OCI-LY7 (cell line): ENCODE data around the gene SH3BP1.

Experiments used
- EZH2phosphoT487 ChIP-seq: fragments of 200-600 bp; sonication (generic); IDR thresholded peaks from 2 replicates; pipeline ENCODE4 v1.6.1; 2018; ENCODE audit warnings: low read depth, borderline replicate concordance, mild to moderate bottlenecking, mixed run types, antibody characterized with exemption, low read length, moderate library complexity, mixed read lengths
- TF ChIP-seq, protein P1 (sequence below): fragments of 200-600 bp; sonication (generic); conservative IDR thresholded peaks from 2 replicates; pipeline ENCODE4 v1.5.1; 2014; ENCODE audit warnings: mild to moderate bottlenecking, antibody characterized with exemption, low read length, moderate library complexity, mixed read lengths

DNA sequence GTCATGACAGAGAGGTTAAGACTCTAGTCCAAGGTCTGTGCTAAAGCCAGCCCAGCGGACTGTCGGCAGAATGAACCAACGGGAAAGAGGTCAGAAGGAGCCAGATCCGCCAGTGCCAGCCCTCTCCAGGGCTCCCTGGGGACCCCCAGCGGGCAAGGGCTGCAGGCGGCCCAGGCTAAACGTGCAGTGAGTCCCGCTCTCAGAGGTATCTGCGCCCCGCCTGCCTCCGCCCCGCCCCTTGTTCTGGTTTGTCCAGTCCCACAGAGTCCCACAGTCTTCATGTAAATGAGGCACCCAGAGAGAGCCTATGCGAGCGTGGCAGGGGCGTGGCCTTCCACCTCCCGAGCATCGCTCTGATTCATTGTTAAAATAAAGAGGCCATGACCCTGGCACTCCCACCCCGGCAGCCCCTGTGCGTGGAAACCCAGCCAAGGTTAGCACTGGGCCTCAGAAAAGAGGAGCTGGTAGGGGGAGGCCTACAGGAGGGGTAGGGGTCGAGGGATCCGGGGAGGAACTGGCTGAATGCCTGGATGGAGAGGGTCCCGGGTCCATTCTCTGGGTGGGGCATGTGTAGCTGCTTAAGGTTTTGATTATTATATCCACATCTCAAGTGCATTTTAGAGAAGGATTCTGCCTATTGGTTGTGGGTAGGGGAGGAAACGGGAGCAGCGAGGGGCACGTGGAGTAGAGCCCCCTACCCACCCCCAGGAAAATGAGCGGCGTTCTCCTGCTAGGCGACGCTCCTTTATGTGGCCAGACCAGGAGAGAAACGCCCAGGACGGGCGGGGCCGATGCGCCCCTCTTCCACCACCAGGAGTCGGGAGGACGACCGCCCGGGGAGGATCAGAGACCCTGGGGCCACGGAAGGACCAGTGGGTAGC is 57.4 kb downstream of the SH3BP1 start, which contains the start of gene TRIOBP:
- TF ChIP-seq, protein P1, sequence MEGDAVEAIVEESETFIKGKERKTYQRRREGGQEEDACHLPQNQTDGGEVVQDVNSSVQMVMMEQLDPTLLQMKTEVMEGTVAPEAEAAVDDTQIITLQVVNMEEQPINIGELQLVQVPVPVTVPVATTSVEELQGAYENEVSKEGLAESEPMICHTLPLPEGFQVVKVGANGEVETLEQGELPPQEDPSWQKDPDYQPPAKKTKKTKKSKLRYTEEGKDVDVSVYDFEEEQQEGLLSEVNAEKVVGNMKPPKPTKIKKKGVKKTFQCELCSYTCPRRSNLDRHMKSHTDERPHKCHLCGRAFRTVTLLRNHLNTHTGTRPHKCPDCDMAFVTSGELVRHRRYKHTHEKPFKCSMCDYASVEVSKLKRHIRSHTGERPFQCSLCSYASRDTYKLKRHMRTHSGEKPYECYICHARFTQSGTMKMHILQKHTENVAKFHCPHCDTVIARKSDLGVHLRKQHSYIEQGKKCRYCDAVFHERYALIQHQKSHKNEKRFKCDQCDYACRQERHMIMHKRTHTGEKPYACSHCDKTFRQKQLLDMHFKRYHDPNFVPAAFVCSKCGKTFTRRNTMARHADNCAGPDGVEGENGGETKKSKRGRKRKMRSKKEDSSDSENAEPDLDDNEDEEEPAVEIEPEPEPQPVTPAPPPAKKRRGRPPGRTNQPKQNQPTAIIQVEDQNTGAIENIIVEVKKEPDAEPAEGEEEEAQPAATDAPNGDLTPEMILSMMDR: peak; percentile 66
- no peak for TF ChIP-seq EZH2phosphoT487
